ENCODE results near the gene PA2G4.

The PA2G4 gene

GRCh38 chr12:56126732-56127239 is 22.4 kb downstream of the PA2G4 start:
- no peak for DNase-seq (ENCODE audit: low spot score)

- DNase-seq (ENCODE audit: low spot score) = no peak
Observed at GRCh38 chr12:56127485-56127887, 23.1 kb downstream of the PA2G4 start.

DNA sequence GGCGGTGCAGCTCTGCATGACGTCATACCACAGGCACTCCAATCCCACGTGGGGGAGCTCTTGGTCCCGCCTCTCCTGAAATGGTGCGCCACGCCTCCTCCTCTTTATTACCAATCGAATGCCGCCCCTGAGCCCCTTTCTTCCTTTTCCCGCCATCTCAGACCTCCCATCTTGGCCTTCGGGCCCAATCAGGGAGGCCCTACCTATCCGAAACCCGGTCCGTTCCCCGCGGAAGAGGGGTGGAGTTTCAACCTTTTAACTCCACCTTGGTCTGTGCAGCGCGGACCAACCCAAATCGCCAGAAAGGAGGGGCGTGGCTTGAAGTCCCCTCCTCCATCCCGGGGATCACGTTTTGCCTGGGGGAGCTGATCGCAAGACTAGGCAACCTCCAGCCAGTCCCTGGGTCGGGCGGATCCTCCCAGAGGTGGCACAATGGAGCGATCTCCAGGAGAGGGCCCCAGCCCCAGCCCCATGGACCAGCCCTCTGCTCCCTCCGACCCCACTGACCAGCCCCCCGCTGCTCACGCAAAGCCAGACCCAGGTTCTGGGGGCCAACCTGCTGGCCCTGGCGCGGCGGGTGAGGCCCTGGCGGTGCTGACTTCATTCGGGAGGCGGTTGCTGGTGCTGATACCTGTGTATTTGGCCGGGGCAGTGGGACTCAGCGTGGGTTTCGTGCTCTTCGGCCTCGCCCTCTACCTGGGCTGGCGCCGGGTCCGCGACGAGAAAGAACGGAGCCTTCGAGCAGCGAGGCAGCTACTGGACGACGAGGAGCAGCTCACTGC is 23.7 kb downstream of the PA2G4 start, which contains the start of gene ESYT1:
Gene ESYT1 (plus strand): TSS at position 380 of the 782 bp plus-strand sequence. CDS start 53 bp downstream, at position 433.
- peak; percentile 98 for DNase-seq (ENCODE audit: low spot score)

DNA sequence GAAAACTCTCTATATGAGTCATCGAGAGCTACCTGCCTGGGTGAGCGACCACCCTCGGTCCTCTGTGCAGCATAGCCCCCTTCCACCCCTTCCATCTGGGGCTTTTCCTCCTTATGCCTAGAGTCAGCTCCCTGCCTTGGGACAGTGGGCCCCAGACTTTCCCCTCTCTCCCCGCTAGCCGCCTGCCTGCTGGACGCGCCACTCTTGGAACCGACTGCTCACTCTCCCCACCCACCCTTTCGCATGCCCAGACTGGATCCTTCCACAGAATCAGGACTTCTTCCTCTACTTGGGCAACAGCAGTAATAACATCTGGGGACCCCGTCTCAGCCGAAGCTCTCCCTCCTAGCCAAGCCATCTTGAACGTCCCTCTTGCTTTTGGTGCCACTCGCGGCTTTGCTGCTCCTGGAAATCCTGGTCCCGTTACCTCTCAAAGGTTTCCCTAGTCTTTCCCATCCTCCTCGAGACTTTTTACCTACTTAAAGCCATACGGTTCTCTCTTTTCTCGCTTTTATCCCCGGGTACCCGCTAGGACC is 24.4 kb downstream of the PA2G4 start:
- DNase-seq (ENCODE audit: low spot score) = peak; percentile 44

GRCh38 chr12:56129206-56129941 is 25.0 kb downstream of the PA2G4 start:
- peak; percentile 57 for DNase-seq (ENCODE audit: low spot score)

DNA sequence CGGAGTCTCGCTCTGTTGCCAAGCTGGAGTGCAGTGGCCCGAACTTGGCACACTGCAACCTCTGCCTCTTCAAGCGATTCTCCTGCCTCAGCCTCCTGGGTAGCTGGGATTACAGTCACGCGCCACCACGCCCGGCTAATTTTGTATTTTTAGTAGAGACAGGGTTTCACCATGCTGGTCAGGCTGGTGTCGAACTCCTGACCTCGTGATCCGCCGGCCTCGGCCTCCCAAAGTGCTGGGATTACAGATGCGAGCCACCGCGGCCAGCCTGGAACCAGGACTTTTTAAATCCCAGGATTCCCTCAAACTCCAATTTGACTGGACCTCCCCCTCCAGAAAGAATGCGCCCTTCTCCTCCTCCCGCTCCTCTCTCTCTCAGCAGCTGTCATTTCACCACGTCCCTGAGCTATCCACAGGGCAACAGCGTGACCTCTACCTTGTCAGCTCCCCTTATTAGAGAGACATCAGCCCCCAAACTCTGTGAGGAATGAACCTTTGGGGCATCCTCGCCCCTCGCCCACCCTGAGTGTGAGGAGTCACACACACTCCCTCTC is 25.7 kb downstream of the PA2G4 start:
- no peak for DNase-seq (ENCODE audit: low spot score)

DNA sequence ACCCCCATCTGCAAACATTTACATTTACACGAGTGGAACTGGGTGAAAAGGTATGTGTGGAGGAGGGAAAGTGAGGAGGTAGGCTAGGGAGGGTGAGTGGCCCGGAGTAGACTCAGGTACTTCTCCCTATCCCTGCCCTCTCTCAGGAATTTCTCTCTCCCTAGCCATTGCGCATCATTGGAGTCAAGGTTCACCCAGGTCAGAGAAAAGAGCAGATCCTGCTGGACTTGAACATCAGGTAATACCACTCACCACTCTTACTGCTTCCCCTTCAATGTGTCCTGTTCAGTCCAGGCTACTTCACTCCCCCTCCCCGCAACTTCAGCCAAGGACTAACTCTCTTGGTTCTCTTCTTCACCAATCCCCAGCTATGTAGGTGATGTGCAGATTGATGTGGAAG is 26.5 kb downstream of the PA2G4 start:
- DNase-seq (ENCODE audit: low spot score) = no peak

- no peak for DNase-seq (ENCODE audit: low spot score)
Observed at GRCh38 chr12:56134897-56135296, 30.5 kb downstream of the PA2G4 start.

DNA sequence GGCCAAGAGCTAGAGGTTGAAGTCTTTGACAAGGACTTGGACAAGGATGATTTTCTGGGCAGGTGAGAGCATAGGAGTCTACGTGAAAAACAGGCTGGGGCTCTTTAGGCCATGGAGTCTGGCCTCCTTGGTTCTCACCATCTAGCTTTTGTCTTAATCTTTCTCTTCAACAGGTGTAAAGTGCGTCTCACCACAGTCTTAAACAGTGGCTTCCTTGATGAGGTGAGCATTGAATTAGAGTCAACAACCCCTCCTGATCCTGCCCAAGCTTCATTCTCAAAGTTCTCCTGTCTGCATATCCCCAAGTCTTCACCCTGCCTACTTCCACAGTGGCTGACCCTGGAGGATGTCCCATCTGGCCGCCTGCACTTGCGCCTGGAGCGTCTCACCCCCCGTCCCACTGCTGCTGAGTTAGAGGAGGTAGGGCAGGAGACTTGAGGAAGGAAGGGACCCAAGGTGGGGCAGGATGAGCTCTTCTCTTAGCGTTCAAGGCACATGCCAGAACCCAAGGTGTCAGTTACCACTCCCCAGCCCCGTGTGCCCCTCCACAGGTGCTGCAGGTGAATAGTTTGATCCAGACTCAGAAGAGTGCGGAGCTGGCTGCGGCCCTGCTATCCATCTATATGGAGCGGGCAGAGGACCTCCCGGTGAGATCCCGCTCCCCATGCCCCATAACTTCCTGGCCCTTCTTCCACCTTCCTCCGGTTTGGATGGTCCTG is 33.7 kb downstream of the PA2G4 start:
- DNase-seq (ENCODE audit: low spot score) = no peak

GRCh38 chr12:56141946-56142784 is 37.8 kb downstream of the PA2G4 start:
- no peak for DNase-seq (ENCODE audit: low spot score)

- no peak for DNase-seq (ENCODE audit: low spot score)
Observed at GRCh38 chr12:56143217-56143616, 38.9 kb downstream of the PA2G4 start.

DNA sequence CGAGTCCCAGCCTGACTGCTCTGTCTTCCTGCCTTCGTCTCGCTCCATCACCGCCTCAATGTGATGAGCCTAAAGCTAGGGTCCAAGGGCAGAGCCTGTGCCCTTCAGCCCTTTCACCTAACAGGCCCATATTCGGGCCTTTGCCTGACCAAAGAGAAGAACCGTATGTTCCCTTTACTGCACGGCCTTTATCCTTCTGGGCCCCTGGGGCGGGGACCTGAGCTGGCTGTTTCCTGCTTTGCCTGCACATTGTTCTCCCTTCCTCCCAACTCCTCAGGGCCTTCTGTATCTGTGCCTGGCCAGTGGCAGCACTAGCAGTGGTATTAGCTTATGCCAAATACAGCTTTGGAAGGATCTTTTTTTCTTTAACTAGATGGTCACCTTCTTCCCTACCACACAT is 39.5 kb downstream of the PA2G4 start:
- no peak for DNase-seq (ENCODE audit: low spot score)

GRCh38 chr12:56145217-56145616 is 40.9 kb downstream of the PA2G4 start:
- no peak for DNase-seq (ENCODE audit: low spot score)

GRCh38 chr12:56146492-56147460 is 42.4 kb downstream of the PA2G4 start:
- DNase-seq (ENCODE audit: low spot score) = no peak

DNA sequence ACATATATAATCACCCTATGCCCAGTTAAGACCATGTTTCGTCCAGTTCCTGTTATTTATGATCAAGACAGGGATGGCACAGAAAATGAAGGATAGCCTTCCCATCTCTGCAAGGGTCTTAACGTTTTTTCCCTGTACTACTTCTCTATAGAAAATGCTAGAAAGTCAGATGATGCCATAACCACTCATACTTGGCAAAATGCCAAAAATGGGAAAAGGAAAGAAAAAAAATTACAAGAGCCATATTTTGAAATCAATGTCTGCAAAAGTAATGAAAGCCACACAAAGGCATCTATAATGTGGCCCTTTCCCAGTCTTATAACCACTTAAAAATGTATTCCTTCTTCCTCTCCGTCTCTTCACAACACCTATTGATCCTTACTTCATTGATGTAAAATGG is 46.2 kb downstream of the PA2G4 start:
- DNase-seq (ENCODE audit: low spot score) = no peak

DNA sequence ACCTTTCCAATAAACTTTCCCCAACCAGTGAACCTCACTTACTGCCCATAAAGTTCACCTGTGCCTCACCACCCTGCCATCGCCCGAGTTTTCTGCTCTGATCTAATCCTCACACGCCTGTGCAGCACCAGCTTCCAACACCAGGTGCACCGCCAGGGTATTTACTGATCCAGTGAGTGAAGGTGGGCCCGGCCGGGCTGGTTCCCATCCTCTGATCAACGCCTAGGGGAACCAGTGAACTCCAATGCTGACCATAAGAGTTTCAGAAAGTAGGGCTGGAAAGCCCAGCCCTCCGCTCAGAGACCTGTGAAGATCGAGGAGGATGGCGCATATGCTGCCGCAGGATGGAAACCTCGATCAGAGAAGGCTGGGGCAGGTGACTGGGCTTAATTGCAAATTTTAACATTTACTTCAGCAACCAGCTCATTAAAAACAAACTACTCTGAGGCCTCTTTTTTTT is 47.3 kb downstream of the PA2G4 start:
- no peak for DNase-seq (ENCODE audit: low spot score)

GRCh38 chr12:56152132-56152755 is 47.9 kb downstream of the PA2G4 start, which contains the start of gene MYL6B:
MYL6B (plus strand) TSS chr12:56152587; CDS start chr12:56153919, 1,332 bp downstream.
- peak; percentile 92 for DNase-seq (ENCODE audit: low spot score)

DNA sequence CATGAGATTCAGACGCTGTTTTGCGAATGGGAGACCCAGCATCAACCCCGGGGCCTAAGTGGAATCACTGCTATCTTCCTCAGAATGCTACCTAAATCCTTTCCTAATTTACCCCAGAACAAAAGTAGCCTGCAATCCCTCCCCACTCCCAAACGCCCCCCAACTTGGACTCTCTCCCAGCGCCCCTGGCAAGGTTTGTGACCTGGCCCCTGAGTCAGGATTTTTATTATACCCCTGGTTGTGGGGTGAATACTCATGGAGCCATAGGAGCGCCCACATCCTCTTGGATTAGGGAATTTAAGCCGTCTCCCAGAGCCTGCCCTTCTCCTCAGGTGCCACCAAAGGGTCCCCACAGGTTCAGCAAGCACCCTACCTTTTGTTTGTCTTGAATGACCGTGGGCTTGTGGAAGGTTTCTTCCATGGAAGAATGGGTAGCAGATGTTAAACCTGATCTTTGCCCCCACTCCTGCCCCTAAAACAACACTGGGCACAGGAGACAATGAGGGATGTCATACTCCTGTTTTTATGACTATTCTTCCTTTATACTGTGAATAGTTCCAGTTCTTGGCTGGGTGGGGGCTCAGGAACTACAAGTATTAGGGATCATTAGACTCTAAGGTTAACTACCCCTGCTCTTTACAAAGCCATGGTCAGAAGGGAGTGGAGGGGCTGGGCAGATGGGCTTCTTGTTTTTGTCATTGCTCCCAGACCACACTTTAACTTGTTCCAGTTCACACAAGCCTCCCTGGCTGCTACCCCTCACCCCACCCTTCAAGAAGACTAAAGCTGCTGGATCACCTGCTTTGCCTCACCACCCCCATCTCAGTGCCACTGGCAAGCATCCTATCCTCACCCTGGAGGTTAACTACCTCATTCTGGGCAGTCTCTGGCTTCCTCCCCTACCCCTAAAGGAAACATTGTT is 48.7 kb downstream of the PA2G4 start:
- DNase-seq (ENCODE audit: low spot score) = no peak

Measured in AG08396 (cell line).